Testis (tissue), 2 donors: ENCODE results near the gene NTN4.

ENCODE experiments used
- CTCF ChIP-seq, 3 experiments: fragments of 450-650 bp in 2 of 3; fragments of 200-600 bp in 1 of 3; sonication (generic) in 1 of 3; IDR thresholded peaks; one replicate each; pipeline ENCODE4 v1.5.1; 2016 to 2019; ENCODE audit warnings: antibody characterized with exemption in 3 of 3, mild to moderate bottlenecking in 2 of 3, moderate library complexity in 1 of 3
- POLR2A ChIP-seq: fragments of 450-650 bp; IDR thresholded peaks from one replicate; pipeline ENCODE4 v1.6.1; 2017; ENCODE audit warnings: antibody characterized with exemption, mild to moderate bottlenecking, moderate library complexity

DNA sequence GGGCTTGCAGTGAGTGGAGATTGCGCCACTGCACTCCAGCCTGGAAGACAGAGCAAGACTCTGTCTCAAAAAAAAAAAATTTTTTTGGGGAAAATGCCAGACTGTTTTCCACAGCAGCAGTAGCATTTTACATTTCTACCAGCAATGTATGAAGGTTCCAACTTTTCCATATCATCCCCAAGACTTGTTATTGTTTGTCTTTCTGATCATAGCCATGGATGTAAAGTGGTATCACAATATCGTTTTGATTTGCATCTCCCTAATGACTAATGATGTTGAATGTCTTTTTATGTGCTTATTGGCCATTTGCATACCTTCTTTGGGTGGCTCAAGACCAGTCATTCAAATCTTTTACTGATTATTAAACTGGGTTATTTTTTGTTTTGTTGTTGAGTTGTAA, 63.7 kb downstream of the NTN4 start:
- TF ChIP-seq POLR2A (no peak), CTCF (IDR thresholded peaks at IDR 0.05) (no peak)
